ENCODE measurements around the gene DHRS7C.

GRCh38 chr17:9728564-9728963 lies 62.8 kb downstream of the DHRS7C start:
- no peak for TF ChIP-seq CTCF (IDR thresholded peaks at IDR 0.05)
- no peak for TF ChIP-seq CREB1 (CRISPR knock-in tag; IDR thresholded peaks at IDR 0.05)
- TF ChIP-seq STAT6 (CRISPR knock-in tag; conservative IDR thresholded peaks at IDR 0.05; ENCODE audit: low read depth) = no peak
- no peak for TF ChIP-seq E2F5 (CRISPR knock-in tag; IDR thresholded peaks at IDR 0.05)
- no peak for TF ChIP-seq TP53 (CRISPR knock-in tag; IDR thresholded peaks at IDR 0.05)
- no peak for TF ChIP-seq NFATC4 (CRISPR knock-in tag; IDR thresholded peaks at IDR 0.05)

Measured in WTC11 (cell line).